Measurements from ENCODE around the gene L1CAM. TPM values are rescaled to one million over a fixed set of nuclear protein-coding genes. Genes with fewer than 3 reads are reported as not detected.
A peak's percentile ranks its signal among the peaks of the same experiment; 100 is the strongest.

L1CAM gene
- total RNA-seq, 1 donor from 2014 or later, result 0.49 TPM

DNA sequence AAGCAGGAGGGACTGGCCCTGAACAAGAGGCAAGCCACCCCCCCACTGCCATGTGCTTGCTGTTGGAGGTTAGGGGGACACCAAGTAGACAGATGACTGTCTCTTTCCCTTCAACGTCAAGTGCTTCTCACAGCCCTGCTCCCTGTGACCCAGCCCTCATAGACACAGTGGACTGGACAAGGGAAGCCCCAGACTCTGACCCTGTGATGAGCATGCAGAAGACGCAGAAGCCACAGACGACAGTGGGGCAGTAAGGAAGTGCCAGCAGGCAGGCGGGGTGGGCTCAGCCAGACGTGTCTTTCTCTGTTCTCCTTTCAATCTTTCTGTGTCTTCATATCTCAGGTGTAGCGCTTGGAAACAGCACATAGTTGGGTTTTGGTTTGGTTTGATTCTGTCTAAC, 2.4 kb upstream of the L1CAM start:
- no peaks in the 10 kb centered on the region for H4K20me1 ChIP-seq (ENCODE audit: low read depth)
- H3F3A ChIP-seq (ENCODE audit: low read depth), result no peaks in the 10 kb centered on the region
- peaks cover 2% of the 10 kb centered on the region for H3K36me3 Mint-ChIP-seq
- H3K27me3 ChIP-seq, result peaks cover 53% of the 10 kb centered on the region
- H3K9ac ChIP-seq, result no peak overlapping the region
- no peaks in the 10 kb centered on the region for H3K79me2 ChIP-seq (ENCODE audit: low read depth)
- H3K4me2 ChIP-seq, result no peak overlapping the region
- H3K36me3 ChIP-seq, result no peaks in the 10 kb centered on the region
- H3K27ac ChIP-seq, result no peak overlapping the region
- no peak overlapping the region for H3K27ac Mint-ChIP-seq
- no peaks in the 10 kb centered on the region for H3K4me1 ChIP-seq
- TF ChIP-seq EZH2phosphoT487 (IDR thresholded peaks at IDR 0.05), result no peak
- TF ChIP-seq, protein P1, sequence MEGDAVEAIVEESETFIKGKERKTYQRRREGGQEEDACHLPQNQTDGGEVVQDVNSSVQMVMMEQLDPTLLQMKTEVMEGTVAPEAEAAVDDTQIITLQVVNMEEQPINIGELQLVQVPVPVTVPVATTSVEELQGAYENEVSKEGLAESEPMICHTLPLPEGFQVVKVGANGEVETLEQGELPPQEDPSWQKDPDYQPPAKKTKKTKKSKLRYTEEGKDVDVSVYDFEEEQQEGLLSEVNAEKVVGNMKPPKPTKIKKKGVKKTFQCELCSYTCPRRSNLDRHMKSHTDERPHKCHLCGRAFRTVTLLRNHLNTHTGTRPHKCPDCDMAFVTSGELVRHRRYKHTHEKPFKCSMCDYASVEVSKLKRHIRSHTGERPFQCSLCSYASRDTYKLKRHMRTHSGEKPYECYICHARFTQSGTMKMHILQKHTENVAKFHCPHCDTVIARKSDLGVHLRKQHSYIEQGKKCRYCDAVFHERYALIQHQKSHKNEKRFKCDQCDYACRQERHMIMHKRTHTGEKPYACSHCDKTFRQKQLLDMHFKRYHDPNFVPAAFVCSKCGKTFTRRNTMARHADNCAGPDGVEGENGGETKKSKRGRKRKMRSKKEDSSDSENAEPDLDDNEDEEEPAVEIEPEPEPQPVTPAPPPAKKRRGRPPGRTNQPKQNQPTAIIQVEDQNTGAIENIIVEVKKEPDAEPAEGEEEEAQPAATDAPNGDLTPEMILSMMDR (IDR thresholded peaks at IDR 0.05), result no peak
- no peak for TF ChIP-seq EZH2 (IDR thresholded peaks at IDR 0.05)
- H3K9me3 ChIP-seq (ENCODE audit: low read depth), result no peaks in the 10 kb centered on the region
- H3K9me3 Mint-ChIP-seq, result peaks cover 31% of the 10 kb centered on the region
- DNase-seq (ENCODE audit: low spot score), result no peak
- H3K4me3 ChIP-seq, result no peak overlapping the region
- peaks cover 23% of the 10 kb centered on the region for H3K27me3 Mint-ChIP-seq (ENCODE audit: insufficient read depth, low read depth)
- no peak overlapping the region for H3K4me3 Mint-ChIP-seq
- H3K4me1 Mint-ChIP-seq, result peaks cover 11% of the 10 kb centered on the region
- no peak overlapping the region for H2AFZ ChIP-seq (replicated peaks)

DNA sequence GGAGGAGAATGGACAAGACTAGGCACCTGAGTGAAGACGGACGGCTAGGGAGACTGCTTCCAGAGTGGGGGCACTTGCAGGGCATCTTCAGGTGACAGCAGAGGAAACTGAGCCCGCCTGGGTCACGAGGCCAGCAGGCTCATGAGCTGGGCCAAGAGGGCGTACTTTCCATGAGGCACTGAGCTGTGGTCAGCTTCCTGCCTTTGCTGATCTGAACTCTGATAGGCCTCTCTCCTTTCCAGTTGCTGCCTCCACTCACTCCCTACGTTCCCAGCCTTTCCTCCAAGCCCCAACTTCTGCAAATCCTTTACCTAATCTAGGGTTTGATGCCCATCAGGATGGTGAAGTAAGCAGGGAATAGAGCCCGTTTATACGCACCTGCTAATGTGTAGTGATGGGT, 1.4 kb upstream of the L1CAM start:
- no peak overlapping the region for H3K27ac Mint-ChIP-seq
- no peak for TF ChIP-seq EZH2 (IDR thresholded peaks at IDR 0.05)
- TF ChIP-seq EZH2phosphoT487 (IDR thresholded peaks at IDR 0.05), result no peak
- TF ChIP-seq, protein P1 (IDR thresholded peaks at IDR 0.05), result no peak
- no peak overlapping the region for H3K4me3 ChIP-seq
- peaks cover 53% of the 10 kb centered on the region for H3K27me3 ChIP-seq
- no peak overlapping the region for H2AFZ ChIP-seq (replicated peaks)
- no peaks in the 10 kb centered on the region for H3K36me3 ChIP-seq
- peaks cover 25% of the 10 kb centered on the region for H3K9me3 Mint-ChIP-seq
- H3F3A ChIP-seq (ENCODE audit: low read depth), result no peaks in the 10 kb centered on the region
- H3K27me3 Mint-ChIP-seq (ENCODE audit: insufficient read depth, low read depth), result peaks cover 23% of the 10 kb centered on the region
- no peak for DNase-seq (ENCODE audit: low spot score)
- H3K79me2 ChIP-seq (ENCODE audit: low read depth), result no peaks in the 10 kb centered on the region
- H3K4me1 ChIP-seq, result peaks cover 6% of the 10 kb centered on the region
- H3K9ac ChIP-seq, result no peak overlapping the region
- H3K4me2 ChIP-seq, result no peak overlapping the region
- no peaks in the 10 kb centered on the region for H4K20me1 ChIP-seq (ENCODE audit: low read depth)
- H3K9me3 ChIP-seq (ENCODE audit: low read depth), result no peaks in the 10 kb centered on the region
- peak overlapping the region; percentile 18 for H3K4me3 Mint-ChIP-seq
- no peak overlapping the region for H3K27ac ChIP-seq
- H3K4me1 Mint-ChIP-seq, result peaks cover 12% of the 10 kb centered on the region
- peaks cover 2% of the 10 kb centered on the region for H3K36me3 Mint-ChIP-seq

- Mint-ChIP-seq H3K36me3 (peaks cover 2% of the 10 kb centered on the region), H3K9me3 (peaks cover 23% of the 10 kb centered on the region), H3K4me3 (peak overlapping the region; percentile 81), H3K27ac (no peak overlapping the region), H3K4me1 (peaks cover 15% of the 10 kb centered on the region), H3K27me3 (ENCODE audit: insufficient read depth, low read depth) (peaks cover 25% of the 10 kb centered on the region)
- Histone ChIP-seq H3K9me3 (ENCODE audit: low read depth) (no peaks in the 10 kb centered on the region), H3K9ac (no peak overlapping the region), H3F3A (ENCODE audit: low read depth) (no peaks in the 10 kb centered on the region), H3K4me3 (no peak overlapping the region), H2AFZ (replicated peaks) (no peak overlapping the region), H3K79me2 (ENCODE audit: low read depth) (no peaks in the 10 kb centered on the region), H3K27ac (no peak overlapping the region), H3K4me1 (peaks cover 10% of the 10 kb centered on the region), H4K20me1 (ENCODE audit: low read depth) (no peaks in the 10 kb centered on the region), H3K36me3 (no peaks in the 10 kb centered on the region), H3K27me3 (peaks cover 53% of the 10 kb centered on the region), H3K4me2 (peak overlapping the region; percentile 69)
- TF ChIP-seq EZH2 (IDR thresholded peaks at IDR 0.05) (no peak), EZH2phosphoT487 (IDR thresholded peaks at IDR 0.05) (no peak)
- TF ChIP-seq, protein P1 (IDR thresholded peaks at IDR 0.05), result no peak
- DNase-seq (ENCODE audit: low spot score), result no peak
Measured at GRCh38 chrX:153886915-153887314, 942 bp upstream of the L1CAM start.

Data from neural progenitor cell (in vitro differentiated cells).